VCaP (cell line): ENCODE results near the gene R3HDML.

Experiments used
- H3K27ac ChIP-seq: fragments of 450-650 bp; 2 replicates; pipeline ENCODE4 v1.5.1; 2017
- CTCF ChIP-seq: fragments of 450-650 bp; conservative IDR thresholded peaks from 2 replicates; pipeline ENCODE4 v1.5.1; 2017; ENCODE audit warnings: mild to moderate bottlenecking, moderate library complexity

R3HDML gene

GRCh38 chr20:44390280-44390679, 53.4 kb downstream of the R3HDML start:
- H3K27ac ChIP-seq: no peak overlapping the region
- no peak for TF ChIP-seq CTCF

GRCh38 chr20:44392088-44392775, 55.4 kb downstream of the R3HDML start:
- no peak overlapping the region for H3K27ac ChIP-seq
- TF ChIP-seq CTCF: no peak

- no peak overlapping the region for H3K27ac ChIP-seq
- TF ChIP-seq CTCF: no peak
These were observed 56.1 kb downstream of the R3HDML start for GRCh38 chr20:44392776-44393607.

GRCh38 chr20:44393608-44394451, 57.0 kb downstream of the R3HDML start:
- no peak for TF ChIP-seq CTCF

GRCh38 chr20:44394452-44394701, 57.5 kb downstream of the R3HDML start:
- TF ChIP-seq CTCF: no peak
- H3K27ac ChIP-seq: no peak overlapping the region

More at GRCh38 chr20:44393608-44394451, 57.0 kb downstream of the R3HDML start:
- H3K27ac ChIP-seq: no peak overlapping the region

GRCh38 chr20:44394702-44395460, 58.0 kb downstream of the R3HDML start:
- no peak for TF ChIP-seq CTCF
- H3K27ac ChIP-seq: no peak overlapping the region
